Osteocyte (in vitro differentiated cells): Measurements from ENCODE around the gene JMJD7. TPM values are rescaled to one million over a fixed set of nuclear protein-coding genes. Genes with fewer than 3 reads are reported as not detected.

Experiments used
- DNase-seq: peaks from one replicate; pipeline ENCODE4 v3.0.0; 2021; ENCODE audit warnings: mixed read lengths; ENCODE audit not compliant: unreplicated experiment; ENCODE audit errors: extremely low spot score
- H3K27ac Mint-ChIP-seq: one replicate; pipeline ENCODE4 v1.8.0; 2021; ENCODE audit warnings: mild to moderate bottlenecking, mixed read lengths; ENCODE audit not compliant: unreplicated experiment
- H3K27me3 Mint-ChIP-seq: one replicate; pipeline ENCODE4 v1.8.0; 2021; ENCODE audit warnings: mixed read lengths; ENCODE audit not compliant: unreplicated experiment
- H3K36me3 Mint-ChIP-seq: one replicate; pipeline ENCODE4 v1.8.0; 2021; ENCODE audit warnings: mixed read lengths; ENCODE audit not compliant: unreplicated experiment
- H3K4me1 Mint-ChIP-seq: one replicate; pipeline ENCODE4 v1.8.0; 2021; ENCODE audit warnings: mixed read lengths; ENCODE audit not compliant: unreplicated experiment
- H3K4me3 Mint-ChIP-seq: one replicate; pipeline ENCODE4 v1.8.0; 2021; ENCODE audit warnings: mild to moderate bottlenecking, moderate library complexity, mixed read lengths; ENCODE audit not compliant: unreplicated experiment
- H3K9me3 Mint-ChIP-seq: one replicate; pipeline ENCODE4 v1.8.0; 2021; ENCODE audit warnings: mixed read lengths; ENCODE audit not compliant: unreplicated experiment
- CTCF ChIP-seq: fragments of 200-600 bp; sonication (generic); IDR thresholded peaks from 2 replicates; pipeline ENCODE4 v1.5.0; 2021; ENCODE audit warnings: antibody characterized with exemption, mild to moderate bottlenecking, moderate library complexity
- long read RNA-seq: library from polyadenylated mRNA; unstranded; transcript quantifications from one replicate; pipeline ENCODE4 v2.0.0, GENCODE V29; 2021
- total RNA-seq: library from RNA; stranded (reverse); gene quantifications from 2 replicates; pipeline ENCODE4 v1.2.1, GENCODE V29; 2021

JMJD7 gene
- total RNA-seq: 9.1 and 14.0 TPM in 2 replicates
- long read RNA-seq, transcript JMJD7-201 (8 exons, 1,416 nt): major isoform, 5 of 5 reads
- long read RNA-seq, partial matches to known transcripts: 0 of 5 reads
- long read RNA-seq, other reads (novel, unspliced or antisense): 0 of 5 reads

DNA sequence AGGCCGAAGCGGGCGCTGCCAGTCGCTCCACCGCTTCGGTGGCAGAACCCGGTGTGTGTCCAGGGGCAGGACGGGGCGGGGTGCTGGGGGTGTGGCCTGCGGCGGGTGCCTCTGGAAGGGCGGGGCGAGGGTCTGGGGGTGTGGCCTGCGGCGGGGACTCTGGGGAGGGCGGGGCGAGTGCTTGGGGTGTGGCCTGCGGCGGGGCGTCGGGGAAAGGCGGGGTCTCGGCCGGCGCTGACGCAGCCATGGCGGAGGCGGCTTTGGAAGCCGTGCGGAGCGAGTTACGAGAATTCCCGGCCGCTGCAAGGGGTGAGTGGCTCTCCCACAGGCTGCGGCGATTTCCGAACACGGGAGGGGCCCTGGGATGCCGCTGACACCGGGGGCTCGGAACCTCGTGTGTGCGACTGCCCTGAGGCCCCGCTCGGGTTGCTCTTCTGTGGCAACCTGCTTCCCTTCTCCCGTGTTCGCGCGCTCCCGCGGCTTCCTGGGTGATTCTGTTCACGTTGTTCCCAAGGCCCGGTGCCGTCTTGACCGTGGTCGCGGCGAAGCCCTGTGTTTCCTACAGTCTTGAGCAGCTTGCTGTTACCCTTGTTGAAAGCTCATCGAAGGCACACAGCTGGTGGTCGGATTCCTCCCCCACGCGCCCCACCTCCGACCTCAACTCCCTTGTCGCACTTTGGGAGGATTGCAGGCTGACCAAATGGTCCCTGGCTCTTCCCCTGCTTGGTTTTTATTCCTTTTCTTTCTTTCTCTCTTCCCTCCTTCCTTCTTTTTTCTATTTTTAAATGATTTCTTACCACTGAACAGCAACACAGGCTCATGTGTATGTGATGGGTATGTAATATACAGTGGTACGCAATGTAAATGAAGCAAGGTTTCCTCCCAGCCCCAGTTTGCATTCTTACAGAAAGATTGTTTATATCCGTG is at the start of gene JMJD7:
TSS of gene JMJD7 (plus strand) at position 213 of the 927 bp plus-strand sequence. CDS start at position 246, 33 bp downstream.
- DNase-seq: peak; percentile 97
- H3K4me1 Mint-ChIP-seq: peaks cover 13% of the 10 kb centered on the region
- no peaks in the 10 kb centered on the region for H3K27me3 Mint-ChIP-seq
- no peak for TF ChIP-seq CTCF
- peaks cover 11% of the 10 kb centered on the region for H3K36me3 Mint-ChIP-seq
- H3K27ac Mint-ChIP-seq: peak within 1 kb of the TSS; percentile 65
- H3K9me3 Mint-ChIP-seq: no peaks in the 10 kb centered on the region
- H3K4me3 Mint-ChIP-seq: peak within 1 kb of the TSS; percentile 82

- TF ChIP-seq CTCF: no peak
- Mint-ChIP-seq H3K36me3 (peaks cover 4% of the 10 kb centered on the region), H3K27me3 (no peaks in the 10 kb centered on the region), H3K4me1 (peaks cover 61% of the 10 kb centered on the region), H3K27ac (peak overlapping the region; percentile 27), H3K9me3 (no peaks in the 10 kb centered on the region), H3K4me3 (no peak overlapping the region)
- DNase-seq: no peak
Observed at GRCh38 chr15:41778521-41778920, 49.4 kb upstream of the JMJD7 start.

DNA sequence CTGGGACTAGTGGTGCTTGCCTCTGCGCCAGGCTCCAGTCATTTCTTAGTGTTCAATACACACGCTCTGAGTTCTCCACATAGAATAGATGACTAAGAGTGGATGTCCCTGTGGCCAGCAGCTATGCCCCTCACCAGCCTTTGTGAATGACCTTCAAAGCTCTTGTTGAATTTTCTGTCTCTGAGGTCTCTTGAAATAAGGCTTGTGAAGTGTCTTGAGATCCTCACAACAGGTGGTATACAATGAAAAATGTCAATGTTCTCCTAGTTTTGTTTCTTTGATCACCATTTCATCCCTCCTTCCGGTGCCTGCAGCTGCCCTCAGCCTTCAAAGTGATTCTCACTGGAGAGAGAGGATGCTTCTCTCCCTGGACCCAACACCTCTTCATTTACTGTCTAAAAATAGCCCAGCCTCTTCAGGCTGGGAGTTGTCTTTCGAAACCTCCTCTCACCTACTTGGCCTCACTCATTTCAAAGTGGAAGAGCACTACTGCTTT is 48.2 kb upstream of the JMJD7 start:
- peak overlapping the region; percentile 42 for H3K27ac Mint-ChIP-seq
- TF ChIP-seq CTCF: no peak
- H3K4me1 Mint-ChIP-seq: peaks cover 57% of the 10 kb centered on the region
- peaks cover 4% of the 10 kb centered on the region for H3K36me3 Mint-ChIP-seq
- no peaks in the 10 kb centered on the region for H3K9me3 Mint-ChIP-seq
- no peak for DNase-seq
- no peaks in the 10 kb centered on the region for H3K27me3 Mint-ChIP-seq
- no peak overlapping the region for H3K4me3 Mint-ChIP-seq

- Mint-ChIP-seq H3K4me1 (peaks cover 53% of the 10 kb centered on the region), H3K36me3 (peaks cover 4% of the 10 kb centered on the region), H3K27ac (no peak overlapping the region), H3K4me3 (no peak overlapping the region), H3K9me3 (no peaks in the 10 kb centered on the region), H3K27me3 (no peaks in the 10 kb centered on the region)
- no peak for TF ChIP-seq CTCF
- no peak for DNase-seq
Observed at GRCh38 chr15:41780266-41780665, 47.6 kb upstream of the JMJD7 start.

DNA sequence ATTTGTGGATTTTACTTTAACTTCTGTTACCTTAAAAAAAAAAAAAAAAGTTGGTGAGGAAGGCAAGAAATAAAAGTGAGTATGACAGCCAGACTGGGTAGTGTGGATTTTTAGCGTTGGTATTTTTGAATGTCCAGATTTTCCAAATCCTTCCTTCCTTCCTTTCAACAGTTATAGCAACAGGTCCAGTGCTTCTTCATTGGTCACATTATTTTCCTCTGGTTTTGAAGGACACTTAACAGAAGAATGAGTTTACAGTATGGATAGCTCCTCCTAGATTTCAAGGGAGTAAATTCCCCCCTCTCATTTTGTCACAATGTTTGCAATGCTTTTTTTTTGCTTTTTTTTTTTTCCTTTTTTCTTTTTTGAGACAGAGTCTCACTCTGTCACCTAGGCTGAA is 47.2 kb upstream of the JMJD7 start:
- Mint-ChIP-seq H3K4me1 (peaks cover 48% of the 10 kb centered on the region), H3K36me3 (peaks cover 4% of the 10 kb centered on the region), H3K27me3 (no peaks in the 10 kb centered on the region), H3K4me3 (no peak overlapping the region), H3K27ac (peak overlapping the region; percentile 4), H3K9me3 (no peaks in the 10 kb centered on the region)
- TF ChIP-seq CTCF: no peak
- DNase-seq: no peak
